ENCODE measurements around the gene TIMM8A. TPM values are rescaled to one million over a fixed set of nuclear protein-coding genes. Genes with fewer than 3 reads are reported as not detected.
A peak's percentile ranks its signal among the peaks of the same experiment; 100 is the strongest.

The TIMM8A gene
- total and polyA plus RNA-seq, 9 donors: 4.7 to 13.3 (median 9.5) TPM

DNA sequence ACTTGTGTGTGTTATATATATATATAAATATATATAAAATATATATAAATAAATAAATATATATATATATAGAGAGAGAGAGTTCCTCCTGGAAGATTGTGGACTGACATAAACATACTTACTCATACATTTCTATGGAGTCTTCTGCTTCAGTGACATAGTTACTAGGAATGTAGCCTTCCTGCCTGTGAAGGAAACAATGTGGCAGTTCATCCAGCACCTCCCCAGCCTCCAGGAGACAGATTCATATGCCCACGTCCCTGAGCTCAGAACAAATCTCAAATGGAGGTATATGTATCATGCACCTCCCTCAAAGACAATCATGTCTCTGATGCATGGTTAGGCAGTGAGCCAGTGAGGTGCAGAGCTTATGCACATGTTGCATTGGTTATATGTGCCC lies 11.4 kb upstream of the TIMM8A start:
- Histone ChIP-seq H3K36me3 (no peaks in the 10 kb centered on the region), H3K27me3 (no peaks in the 10 kb centered on the region), H3K4me1 (ENCODE audit: insufficient read depth) (no peaks in the 10 kb centered on the region), H3K27ac (no peak overlapping the region), H3K9me3 (no peaks in the 10 kb centered on the region), H3K4me3 (no peak overlapping the region)
- no peak for TF ChIP-seq EP300 (IDR thresholded peaks at IDR 0.05)
- no peak for TF ChIP-seq POLR2A (IDR thresholded peaks at IDR 0.05)
- TF ChIP-seq, protein P1, sequence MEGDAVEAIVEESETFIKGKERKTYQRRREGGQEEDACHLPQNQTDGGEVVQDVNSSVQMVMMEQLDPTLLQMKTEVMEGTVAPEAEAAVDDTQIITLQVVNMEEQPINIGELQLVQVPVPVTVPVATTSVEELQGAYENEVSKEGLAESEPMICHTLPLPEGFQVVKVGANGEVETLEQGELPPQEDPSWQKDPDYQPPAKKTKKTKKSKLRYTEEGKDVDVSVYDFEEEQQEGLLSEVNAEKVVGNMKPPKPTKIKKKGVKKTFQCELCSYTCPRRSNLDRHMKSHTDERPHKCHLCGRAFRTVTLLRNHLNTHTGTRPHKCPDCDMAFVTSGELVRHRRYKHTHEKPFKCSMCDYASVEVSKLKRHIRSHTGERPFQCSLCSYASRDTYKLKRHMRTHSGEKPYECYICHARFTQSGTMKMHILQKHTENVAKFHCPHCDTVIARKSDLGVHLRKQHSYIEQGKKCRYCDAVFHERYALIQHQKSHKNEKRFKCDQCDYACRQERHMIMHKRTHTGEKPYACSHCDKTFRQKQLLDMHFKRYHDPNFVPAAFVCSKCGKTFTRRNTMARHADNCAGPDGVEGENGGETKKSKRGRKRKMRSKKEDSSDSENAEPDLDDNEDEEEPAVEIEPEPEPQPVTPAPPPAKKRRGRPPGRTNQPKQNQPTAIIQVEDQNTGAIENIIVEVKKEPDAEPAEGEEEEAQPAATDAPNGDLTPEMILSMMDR (IDR thresholded peaks at IDR 0.05): no peak
- intact Hi-C loops (cut with DNase I): no loop called here
- DNase-seq: no peak
- WGBS, 3 donors: 54 to 68% (median 56%) methylated on average over 1 of the region's 1 CpG

DNA sequence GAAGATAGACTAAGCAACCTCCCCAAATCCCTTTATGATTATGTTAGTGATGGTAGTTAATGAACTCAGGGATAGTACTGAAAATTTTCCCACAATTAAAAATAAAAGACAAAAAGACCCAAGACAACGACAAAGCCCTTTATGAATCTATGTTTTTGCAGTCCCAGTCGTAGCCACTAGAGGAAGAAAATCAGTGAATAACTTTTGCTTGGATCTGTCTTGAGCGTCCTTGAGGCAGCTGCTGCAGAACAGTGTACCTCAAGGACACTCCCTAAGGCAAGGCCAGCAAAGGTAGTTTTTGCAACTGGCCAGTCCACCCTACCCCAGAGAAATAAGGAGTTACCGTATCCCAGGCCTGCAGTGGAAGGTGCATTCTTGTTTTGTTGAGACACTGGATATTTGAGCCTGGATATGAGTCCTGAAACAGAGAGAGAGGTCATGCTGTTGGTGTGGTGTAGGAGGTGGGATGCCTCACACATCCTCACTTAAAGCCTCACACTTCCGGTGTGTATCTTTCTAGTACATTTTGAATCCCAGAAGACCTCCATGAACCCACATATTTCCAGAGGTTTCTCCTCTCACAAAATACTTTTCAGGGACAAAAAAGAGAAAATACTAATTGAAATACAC lies 8.7 kb upstream of the TIMM8A start:
- Histone ChIP-seq H3K4me3 (no peak overlapping the region), H3K9me3 (no peaks in the 10 kb centered on the region), H3K27me3 (no peaks in the 10 kb centered on the region), H3K4me1 (ENCODE audit: insufficient read depth) (no peaks in the 10 kb centered on the region), H3K27ac (no peak overlapping the region), H3K36me3 (no peaks in the 10 kb centered on the region)
- DNase-seq: no peak
- intact Hi-C loops (cut with DNase I): no loop called here
- no peak for TF ChIP-seq EP300 (IDR thresholded peaks at IDR 0.05)
- no peak for TF ChIP-seq POLR2A (IDR thresholded peaks at IDR 0.05)
- TF ChIP-seq, protein P1 (IDR thresholded peaks at IDR 0.05): no peak
- 24 to 35% (median 29%) methylated on average over 5 of the region's 5 CpGs for WGBS, 3 donors

DNA sequence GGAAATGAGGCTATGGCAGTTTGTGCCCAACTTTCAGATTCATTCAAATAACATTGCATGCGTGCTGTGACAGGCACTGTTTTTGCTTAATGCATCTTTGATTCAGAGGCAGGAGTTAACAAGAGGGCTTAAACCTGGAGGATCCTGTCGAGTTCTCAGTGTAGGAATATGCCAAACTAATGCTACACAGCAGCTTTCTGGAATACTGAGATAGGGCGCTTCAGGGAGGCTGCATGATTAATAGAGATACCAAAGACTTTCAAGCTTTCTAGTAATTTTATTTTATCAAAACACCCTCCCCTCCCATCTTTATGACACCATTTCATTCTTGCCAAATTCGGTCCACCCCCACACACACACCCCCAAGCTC lies 636 bp upstream of the TIMM8A start:
- intact Hi-C loops (cut with DNase I): no loop called here
- H3K9me3 ChIP-seq: no peaks in the 10 kb centered on the region
- 26 to 34% (median 29%) methylated on average over 4 of the region's 4 CpGs for WGBS, 3 donors
- H3K4me1 ChIP-seq (ENCODE audit: insufficient read depth): no peaks in the 10 kb centered on the region
- no peaks in the 10 kb centered on the region for H3K27me3 ChIP-seq
- no peaks in the 10 kb centered on the region for H3K36me3 ChIP-seq
- no peak for DNase-seq
- H3K27ac ChIP-seq: no peak overlapping the region
- TF ChIP-seq POLR2A (IDR thresholded peaks at IDR 0.05) (no peak), EP300 (IDR thresholded peaks at IDR 0.05) (no peak)
- TF ChIP-seq, protein P1 (IDR thresholded peaks at IDR 0.05): no peak
- peak overlapping the region; percentile 65 for H3K4me3 ChIP-seq

DNA sequence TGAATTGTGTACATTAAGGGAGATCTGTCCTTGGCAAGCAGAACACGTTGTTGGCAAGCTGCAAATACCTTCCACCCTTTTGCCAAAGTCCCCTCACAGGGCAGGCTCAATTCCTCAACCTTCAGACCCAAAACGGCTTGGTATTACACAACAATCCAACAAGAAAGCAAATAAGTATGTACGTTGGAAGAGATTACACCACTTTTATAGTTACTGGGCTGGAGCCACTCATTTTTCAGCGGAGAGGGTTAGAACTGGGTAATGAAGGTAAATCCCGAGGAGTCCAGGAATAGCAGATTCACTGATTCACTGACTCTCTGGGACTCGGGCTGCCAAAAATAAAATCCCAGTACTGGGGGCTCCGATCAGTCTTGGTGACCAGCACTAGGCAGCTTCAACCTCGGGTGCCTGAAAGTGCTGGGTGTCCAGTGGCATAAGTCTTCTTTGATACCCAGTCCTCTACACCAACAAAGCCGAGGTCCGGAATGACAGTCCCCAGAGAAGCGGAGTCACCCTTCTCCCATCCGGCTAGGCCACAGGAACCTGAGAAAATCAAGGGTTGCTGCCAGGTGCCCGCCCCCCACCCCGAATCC lies 587 bp downstream of the TIMM8A start:
- TF ChIP-seq EP300 (IDR thresholded peaks at IDR 0.05) (no peak), POLR2A (IDR thresholded peaks at IDR 0.05) (no peak)
- TF ChIP-seq, protein P1 (IDR thresholded peaks at IDR 0.05): no peak
- Histone ChIP-seq H3K27ac (peak overlapping the region in 1 of 2 donors; percentile 69), H3K27me3 (no peaks in the 10 kb centered on the region), H3K4me1 (ENCODE audit: insufficient read depth) (no peaks in the 10 kb centered on the region), H3K9me3 (no peaks in the 10 kb centered on the region), H3K36me3 (no peaks in the 10 kb centered on the region), H3K4me3 (peak overlapping the region; percentile 65)
- DNase-seq: no peak
- intact Hi-C loops (cut with DNase I): no loop called here
- WGBS, 3 donors: 30 to 35% (median 32%) methylated on average over 13 to 14 of the region's 14 CpGs

All from ovary (tissue), 9 donors.